Measurements from ENCODE around the gene NTNG1. TPM values are rescaled to one million over a fixed set of nuclear protein-coding genes. Genes with fewer than 3 reads are reported as not detected.

NTNG1 gene
- total RNA-seq, 1 donor from 2014 or later, result 1.1 TPM

DNA sequence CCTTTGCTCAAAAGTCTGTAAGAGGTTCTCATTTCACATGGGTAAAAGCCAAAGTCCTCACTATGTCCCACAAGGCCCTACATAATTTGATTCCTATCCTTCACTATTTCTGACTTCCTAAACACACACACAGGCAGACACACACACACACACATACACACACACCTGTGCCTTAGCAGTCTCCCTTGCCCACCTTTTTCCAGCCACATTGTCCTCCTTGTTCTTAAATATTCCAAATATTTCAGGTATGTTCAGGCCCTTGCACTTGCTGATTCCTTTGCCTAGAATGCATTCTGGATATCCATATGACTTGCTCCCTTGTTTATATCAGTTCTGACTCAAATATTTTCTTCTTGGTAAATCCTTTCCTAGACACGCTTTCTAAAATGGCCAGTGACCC, 54.6 kb downstream of the NTNG1 start:
- TF ChIP-seq, protein P1, sequence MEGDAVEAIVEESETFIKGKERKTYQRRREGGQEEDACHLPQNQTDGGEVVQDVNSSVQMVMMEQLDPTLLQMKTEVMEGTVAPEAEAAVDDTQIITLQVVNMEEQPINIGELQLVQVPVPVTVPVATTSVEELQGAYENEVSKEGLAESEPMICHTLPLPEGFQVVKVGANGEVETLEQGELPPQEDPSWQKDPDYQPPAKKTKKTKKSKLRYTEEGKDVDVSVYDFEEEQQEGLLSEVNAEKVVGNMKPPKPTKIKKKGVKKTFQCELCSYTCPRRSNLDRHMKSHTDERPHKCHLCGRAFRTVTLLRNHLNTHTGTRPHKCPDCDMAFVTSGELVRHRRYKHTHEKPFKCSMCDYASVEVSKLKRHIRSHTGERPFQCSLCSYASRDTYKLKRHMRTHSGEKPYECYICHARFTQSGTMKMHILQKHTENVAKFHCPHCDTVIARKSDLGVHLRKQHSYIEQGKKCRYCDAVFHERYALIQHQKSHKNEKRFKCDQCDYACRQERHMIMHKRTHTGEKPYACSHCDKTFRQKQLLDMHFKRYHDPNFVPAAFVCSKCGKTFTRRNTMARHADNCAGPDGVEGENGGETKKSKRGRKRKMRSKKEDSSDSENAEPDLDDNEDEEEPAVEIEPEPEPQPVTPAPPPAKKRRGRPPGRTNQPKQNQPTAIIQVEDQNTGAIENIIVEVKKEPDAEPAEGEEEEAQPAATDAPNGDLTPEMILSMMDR (IDR thresholded peaks at IDR 0.05; ENCODE audit: unreplicated experiment), result no peak
- Mint-ChIP-seq H3K36me3 (ENCODE audit: insufficient read depth) (no peaks in the 10 kb centered on the region), H3K9me3 (ENCODE audit: low read depth) (no peaks in the 10 kb centered on the region), H3K4me1 (ENCODE audit: low read depth) (peaks cover 10% of the 10 kb centered on the region), H3K4me3 (ENCODE audit: low read depth) (no peak overlapping the region), H3K27me3 (no peaks in the 10 kb centered on the region), H3K27ac (peak overlapping the region; percentile 94)
- no peak for DNase-seq (ENCODE audit: low spot score, unreplicated experiment)

DNA sequence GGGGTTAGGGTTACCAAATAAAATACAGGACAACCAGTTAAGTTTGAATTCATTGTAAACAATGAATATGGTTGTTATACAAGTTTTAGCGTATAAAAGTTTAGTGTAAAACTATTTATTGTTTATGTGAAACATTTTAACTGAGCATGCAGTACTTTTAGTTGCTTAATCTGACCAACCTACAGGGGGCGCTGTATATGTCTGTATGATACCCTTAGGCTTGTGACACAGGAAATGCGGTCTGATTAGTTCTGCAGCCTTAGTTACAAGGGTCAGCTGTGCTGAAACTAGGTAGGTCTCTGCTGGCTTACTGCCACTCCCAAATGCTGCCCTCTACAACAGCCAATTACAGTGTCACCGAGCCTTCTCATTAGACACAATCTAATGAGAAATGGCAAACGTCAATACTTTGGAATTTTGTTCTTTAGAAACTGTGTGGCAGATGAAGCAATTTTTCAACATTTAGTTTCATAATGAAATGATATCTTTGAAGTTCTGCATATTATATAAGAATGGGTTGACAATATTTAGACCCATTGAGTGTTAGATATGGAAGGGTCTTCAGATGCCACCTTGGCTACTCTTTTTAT, 56.2 kb downstream of the NTNG1 start:
- Mint-ChIP-seq H3K9me3 (ENCODE audit: low read depth) (peaks cover 6% of the 10 kb centered on the region), H3K27me3 (no peaks in the 10 kb centered on the region), H3K4me3 (ENCODE audit: low read depth) (no peak overlapping the region), H3K27ac (no peak overlapping the region), H3K4me1 (ENCODE audit: low read depth) (peaks cover 10% of the 10 kb centered on the region), H3K36me3 (ENCODE audit: insufficient read depth) (no peaks in the 10 kb centered on the region)
- DNase-seq (ENCODE audit: low spot score, unreplicated experiment), result no peak
- TF ChIP-seq, protein P1 (IDR thresholded peaks at IDR 0.05; ENCODE audit: unreplicated experiment), result peak; percentile 53

DNA sequence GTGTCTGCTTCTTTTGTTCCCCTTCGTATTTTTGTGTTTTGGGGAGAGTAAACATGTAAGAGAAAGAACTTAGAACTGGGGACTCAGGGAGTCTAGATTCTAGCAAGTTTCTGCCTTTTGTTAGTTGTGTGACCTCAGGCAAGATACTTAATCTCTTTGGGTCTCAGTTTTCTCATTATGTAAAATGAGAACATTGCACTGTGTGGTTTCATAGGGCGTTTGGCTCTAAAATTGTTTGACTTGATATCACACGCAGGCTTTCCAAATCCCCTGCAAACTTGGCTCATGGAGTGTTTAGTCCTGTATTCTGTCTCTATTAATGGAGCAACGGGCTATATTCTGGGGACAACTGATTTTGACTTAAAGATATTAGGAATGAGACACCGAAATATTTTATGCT, 57.7 kb downstream of the NTNG1 start:
- no peak for DNase-seq (ENCODE audit: low spot score, unreplicated experiment)
- TF ChIP-seq, protein P1 (IDR thresholded peaks at IDR 0.05; ENCODE audit: unreplicated experiment), result no peak
- Mint-ChIP-seq H3K36me3 (ENCODE audit: insufficient read depth) (no peaks in the 10 kb centered on the region), H3K4me3 (ENCODE audit: low read depth) (no peak overlapping the region), H3K27ac (no peak overlapping the region), H3K27me3 (no peaks in the 10 kb centered on the region), H3K4me1 (ENCODE audit: low read depth) (peaks cover 10% of the 10 kb centered on the region), H3K9me3 (ENCODE audit: low read depth) (peaks cover 6% of the 10 kb centered on the region)

DNA sequence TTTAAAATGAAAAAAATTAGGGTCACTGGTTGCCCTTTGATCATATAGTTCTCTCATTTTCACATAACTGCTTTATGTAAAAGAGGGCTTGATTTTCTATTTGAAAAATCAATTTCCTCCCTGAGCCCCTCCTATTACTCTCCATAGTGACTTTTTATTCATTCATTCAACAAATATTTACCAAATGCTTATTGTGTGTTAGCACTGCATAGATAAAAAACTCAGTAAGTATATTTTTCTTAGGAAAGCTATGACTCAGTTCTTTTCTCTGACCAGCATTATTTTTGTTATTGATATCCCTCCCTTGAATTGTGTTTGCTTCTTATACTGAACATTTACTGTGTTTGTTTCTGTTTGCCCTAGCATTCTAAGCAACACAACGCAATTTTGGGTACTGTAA, 59.8 kb downstream of the NTNG1 start:
- TF ChIP-seq, protein P1 (IDR thresholded peaks at IDR 0.05; ENCODE audit: unreplicated experiment), result no peak
- no peaks in the 10 kb centered on the region for H3K27me3 Mint-ChIP-seq
- no peak overlapping the region for H3K4me3 Mint-ChIP-seq (ENCODE audit: low read depth)

DNA sequence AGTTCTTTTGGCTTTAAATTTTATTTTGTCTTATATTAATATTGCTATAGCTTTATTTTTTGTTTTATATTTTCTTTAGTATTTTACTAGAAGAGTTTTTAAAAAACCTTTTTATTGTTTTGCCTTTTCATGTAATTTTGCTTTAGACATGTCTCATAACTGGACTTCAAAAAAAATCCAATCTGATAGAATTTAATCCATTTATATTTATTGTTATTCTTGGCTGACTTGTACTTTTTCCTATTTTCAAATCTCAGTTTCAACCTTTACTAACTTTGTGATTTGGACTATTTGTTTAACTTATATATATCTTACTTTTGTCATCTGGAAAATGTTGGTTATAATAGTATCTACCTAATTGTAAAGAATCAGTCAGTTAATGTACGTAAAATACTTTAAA, 61.2 kb downstream of the NTNG1 start:
- TF ChIP-seq, protein P1 (IDR thresholded peaks at IDR 0.05; ENCODE audit: unreplicated experiment), result no peak
- no peaks in the 10 kb centered on the region for H3K4me1 Mint-ChIP-seq (ENCODE audit: low read depth)
- no peaks in the 10 kb centered on the region for H3K27me3 Mint-ChIP-seq
- no peaks in the 10 kb centered on the region for H3K36me3 Mint-ChIP-seq (ENCODE audit: insufficient read depth)
- no peak for DNase-seq (ENCODE audit: low spot score, unreplicated experiment)
- H3K4me3 Mint-ChIP-seq (ENCODE audit: low read depth), result no peak overlapping the region
- H3K9me3 Mint-ChIP-seq (ENCODE audit: low read depth), result peaks cover 6% of the 10 kb centered on the region
- no peak overlapping the region for H3K27ac Mint-ChIP-seq

More for the DNA sequence above, 59.8 kb downstream of the NTNG1 start:
- H3K27ac Mint-ChIP-seq, result no peak overlapping the region
- no peaks in the 10 kb centered on the region for H3K36me3 Mint-ChIP-seq (ENCODE audit: insufficient read depth)
- H3K9me3 Mint-ChIP-seq (ENCODE audit: low read depth), result peaks cover 6% of the 10 kb centered on the region
- peaks cover 4% of the 10 kb centered on the region for H3K4me1 Mint-ChIP-seq (ENCODE audit: low read depth)
- no peak for DNase-seq (ENCODE audit: low spot score, unreplicated experiment)
